ENCODE results near the gene RBMS1.

The RBMS1 gene

GRCh38 chr2:160268151-160268781 is 225.3 kb downstream of the RBMS1 start:
- Mint-ChIP-seq H3K4me3 (no peak overlapping the region), H3K4me1 (peaks cover 62% of the 10 kb centered on the region), H3K27ac (no peak overlapping the region), H3K36me3 (no peaks in the 10 kb centered on the region), H3K9me3 (no peaks in the 10 kb centered on the region), H3K27me3 (no peaks in the 10 kb centered on the region)

- Mint-ChIP-seq H3K4me1 (peaks cover 61% of the 10 kb centered on the region), H3K9me3 (no peaks in the 10 kb centered on the region), H3K27me3 (no peaks in the 10 kb centered on the region), H3K4me3 (no peak overlapping the region), H3K36me3 (no peaks in the 10 kb centered on the region), H3K27ac (no peak overlapping the region)
Observed at GRCh38 chr2:160267692-160268091, 225.9 kb downstream of the RBMS1 start.

GRCh38 chr2:160267022-160267421 is 226.6 kb downstream of the RBMS1 start:
- no peaks in the 10 kb centered on the region for H3K36me3 Mint-ChIP-seq
- H3K9me3 Mint-ChIP-seq: no peaks in the 10 kb centered on the region
- H3K4me1 Mint-ChIP-seq: peaks cover 57% of the 10 kb centered on the region
- H3K27me3 Mint-ChIP-seq: no peaks in the 10 kb centered on the region
- H3K4me3 Mint-ChIP-seq: no peak overlapping the region
- H3K27ac Mint-ChIP-seq: no peak overlapping the region

- H3K4me3 Mint-ChIP-seq: no peak overlapping the region
- no peaks in the 10 kb centered on the region for H3K27me3 Mint-ChIP-seq
- peaks cover 57% of the 10 kb centered on the region for H3K4me1 Mint-ChIP-seq
- peak overlapping the region; percentile 66 for H3K27ac Mint-ChIP-seq
- no peaks in the 10 kb centered on the region for H3K9me3 Mint-ChIP-seq
- H3K36me3 Mint-ChIP-seq: no peaks in the 10 kb centered on the region
Observed at GRCh38 chr2:160266037-160266551, 227.5 kb downstream of the RBMS1 start.

- H3K4me1 Mint-ChIP-seq: peaks cover 44% of the 10 kb centered on the region
- no peak overlapping the region for H3K4me3 Mint-ChIP-seq
- no peaks in the 10 kb centered on the region for H3K27me3 Mint-ChIP-seq
- peaks cover 5% of the 10 kb centered on the region for H3K9me3 Mint-ChIP-seq
- H3K27ac Mint-ChIP-seq: no peak overlapping the region
- H3K36me3 Mint-ChIP-seq: peaks cover 2% of the 10 kb centered on the region
Observed at GRCh38 chr2:160264308-160264707, 229.3 kb downstream of the RBMS1 start.

GRCh38 chr2:160261732-160262131 is 231.9 kb downstream of the RBMS1 start:
- H3K36me3 Mint-ChIP-seq: peaks cover 2% of the 10 kb centered on the region
- H3K27ac Mint-ChIP-seq: no peak overlapping the region

GRCh38 chr2:160258492-160258805 is 235.2 kb downstream of the RBMS1 start:
- Mint-ChIP-seq H3K9me3 (peaks cover 5% of the 10 kb centered on the region), H3K4me1 (peaks cover 3% of the 10 kb centered on the region), H3K36me3 (peaks cover 2% of the 10 kb centered on the region), H3K27me3 (peaks cover 2% of the 10 kb centered on the region), H3K27ac (no peak overlapping the region), H3K4me3 (no peak overlapping the region)

More at GRCh38 chr2:160261732-160262131, 231.9 kb downstream of the RBMS1 start:
- Mint-ChIP-seq H3K9me3 (peaks cover 5% of the 10 kb centered on the region), H3K27me3 (no peaks in the 10 kb centered on the region), H3K4me3 (no peak overlapping the region), H3K4me1 (peaks cover 33% of the 10 kb centered on the region)

GRCh38 chr2:160257743-160258491 is 235.7 kb downstream of the RBMS1 start:
- Mint-ChIP-seq H3K4me3 (no peak overlapping the region), H3K27ac (no peak overlapping the region), H3K27me3 (peaks cover 2% of the 10 kb centered on the region), H3K36me3 (peaks cover 2% of the 10 kb centered on the region), H3K4me1 (no peaks in the 10 kb centered on the region), H3K9me3 (peaks cover 5% of the 10 kb centered on the region)

GRCh38 chr2:160257041-160257742 is 236.4 kb downstream of the RBMS1 start:
- Mint-ChIP-seq H3K4me1 (no peaks in the 10 kb centered on the region), H3K36me3 (peaks cover 2% of the 10 kb centered on the region), H3K27ac (no peak overlapping the region), H3K9me3 (peaks cover 5% of the 10 kb centered on the region), H3K4me3 (no peak overlapping the region), H3K27me3 (peaks cover 2% of the 10 kb centered on the region)

GRCh38 chr2:160256507-160256906 is 237.1 kb downstream of the RBMS1 start:
- peaks cover 5% of the 10 kb centered on the region for H3K9me3 Mint-ChIP-seq
- H3K4me1 Mint-ChIP-seq: no peaks in the 10 kb centered on the region
- H3K27me3 Mint-ChIP-seq: peaks cover 2% of the 10 kb centered on the region
- H3K27ac Mint-ChIP-seq: no peak overlapping the region
- peaks cover 2% of the 10 kb centered on the region for H3K36me3 Mint-ChIP-seq
- H3K4me3 Mint-ChIP-seq: no peak overlapping the region

GRCh38 chr2:160255408-160255807 is 238.2 kb downstream of the RBMS1 start:
- no peaks in the 10 kb centered on the region for H3K4me1 Mint-ChIP-seq
- H3K27ac Mint-ChIP-seq: no peak overlapping the region
- no peak overlapping the region for H3K4me3 Mint-ChIP-seq
- peaks cover 2% of the 10 kb centered on the region for H3K36me3 Mint-ChIP-seq
- peaks cover 2% of the 10 kb centered on the region for H3K27me3 Mint-ChIP-seq
- H3K9me3 Mint-ChIP-seq: peaks cover 5% of the 10 kb centered on the region

GRCh38 chr2:160254189-160254762 is 239.3 kb downstream of the RBMS1 start:
- Mint-ChIP-seq H3K4me3 (no peak overlapping the region), H3K27ac (no peak overlapping the region), H3K36me3 (no peaks in the 10 kb centered on the region), H3K27me3 (peaks cover 2% of the 10 kb centered on the region), H3K4me1 (no peaks in the 10 kb centered on the region), H3K9me3 (no peaks in the 10 kb centered on the region)

- H3K36me3 Mint-ChIP-seq: no peaks in the 10 kb centered on the region
- H3K27me3 Mint-ChIP-seq: peaks cover 2% of the 10 kb centered on the region
- no peaks in the 10 kb centered on the region for H3K9me3 Mint-ChIP-seq
- no peak overlapping the region for H3K4me3 Mint-ChIP-seq
- no peak overlapping the region for H3K27ac Mint-ChIP-seq
- no peaks in the 10 kb centered on the region for H3K4me1 Mint-ChIP-seq
Observed at GRCh38 chr2:160253440-160254188, 240.0 kb downstream of the RBMS1 start.

- no peaks in the 10 kb centered on the region for H3K36me3 Mint-ChIP-seq
- no peaks in the 10 kb centered on the region for H3K9me3 Mint-ChIP-seq
- no peaks in the 10 kb centered on the region for H3K4me1 Mint-ChIP-seq
- H3K27me3 Mint-ChIP-seq: peaks cover 2% of the 10 kb centered on the region
- H3K27ac Mint-ChIP-seq: no peak overlapping the region
- H3K4me3 Mint-ChIP-seq: no peak overlapping the region
Observed at GRCh38 chr2:160252900-160253299, 240.7 kb downstream of the RBMS1 start.

- Mint-ChIP-seq H3K4me1 (no peaks in the 10 kb centered on the region), H3K27me3 (peaks cover 2% of the 10 kb centered on the region), H3K36me3 (no peaks in the 10 kb centered on the region), H3K27ac (no peak overlapping the region), H3K9me3 (no peaks in the 10 kb centered on the region), H3K4me3 (no peak overlapping the region)
Observed at GRCh38 chr2:160252278-160252887, 241.2 kb downstream of the RBMS1 start.
